Stimulated activated naive B cell treated with anti-CD40 and anti-IgM and Interleukin-4, amounts not matched to agents 10 μg/mL and 1 μg/mL and 100 μg/mL, for 72 hours (primary cell): ENCODE data around the gene LAMA2.
A peak's percentile ranks its signal among the peaks of the same experiment; 100 is the strongest.

Source experiments
- ATAC-seq, 2 donors: fragments of 150-1000 bp; cut with Tn5 transposase; replicated peaks; 2 replicates each; pipeline ENCODE4 v1.10.0; 2021; ENCODE audit warnings: moderate library complexity in 1 of 2
- DNase-seq: peaks from one replicate; pipeline ENCODE4 v3.0.0; 2021
- H3K27ac Mint-ChIP-seq: one replicate; pipeline ENCODE4 v1.8.0; 2022; ENCODE audit warnings: mild to moderate bottlenecking, mixed read lengths
- H3K27me3 Mint-ChIP-seq, 2 donors: one replicate each; pipeline ENCODE4 v1.8.0; 2022; ENCODE audit warnings: mixed read lengths in 2 of 2
- H3K36me3 Mint-ChIP-seq, 2 donors: one replicate each; pipeline ENCODE4 v1.8.0; 2022; ENCODE audit warnings: mixed read lengths in 2 of 2, mild to moderate bottlenecking in 1 of 2
- H3K4me1 Mint-ChIP-seq, 2 donors: one replicate each; pipeline ENCODE4 v1.8.0; 2022; ENCODE audit warnings: mixed read lengths in 2 of 2, mild to moderate bottlenecking in 1 of 2
- H3K4me3 Mint-ChIP-seq, 2 donors: one replicate each; pipeline ENCODE4 v1.8.0; 2022; ENCODE audit warnings: mild to moderate bottlenecking in 2 of 2, mixed read lengths in 2 of 2, moderate library complexity in 1 of 2
- H3K9me3 Mint-ChIP-seq, 2 donors: one replicate each; pipeline ENCODE4 v1.8.0; 2022; ENCODE audit warnings: mixed read lengths in 2 of 2, mild to moderate bottlenecking in 1 of 2

The LAMA2 gene

DNA sequence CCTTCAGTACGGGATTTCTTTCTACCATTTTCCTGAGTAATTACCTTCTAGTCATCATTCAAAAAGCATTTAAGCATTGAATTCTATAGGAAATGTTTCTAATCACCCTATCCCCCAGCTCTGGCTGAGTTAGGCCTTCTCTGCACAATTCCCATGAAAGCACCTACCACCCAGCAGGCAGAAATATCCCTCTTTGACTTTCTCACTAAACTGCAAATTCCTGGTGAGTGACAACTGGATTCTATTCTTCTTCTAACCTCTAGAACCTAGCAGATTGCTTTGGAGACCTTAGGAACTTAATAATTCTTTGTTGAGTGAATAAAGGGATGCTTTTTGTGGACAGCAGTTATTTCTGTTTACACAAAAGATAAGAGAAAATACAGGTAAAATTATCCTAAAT lies 328.7 kb downstream of the LAMA2 start:
- Mint-ChIP-seq H3K27ac (no peak overlapping the region), H3K4me1 (no peaks in the 10 kb centered on the region), H3K36me3 (no peaks in the 10 kb centered on the region)

DNA sequence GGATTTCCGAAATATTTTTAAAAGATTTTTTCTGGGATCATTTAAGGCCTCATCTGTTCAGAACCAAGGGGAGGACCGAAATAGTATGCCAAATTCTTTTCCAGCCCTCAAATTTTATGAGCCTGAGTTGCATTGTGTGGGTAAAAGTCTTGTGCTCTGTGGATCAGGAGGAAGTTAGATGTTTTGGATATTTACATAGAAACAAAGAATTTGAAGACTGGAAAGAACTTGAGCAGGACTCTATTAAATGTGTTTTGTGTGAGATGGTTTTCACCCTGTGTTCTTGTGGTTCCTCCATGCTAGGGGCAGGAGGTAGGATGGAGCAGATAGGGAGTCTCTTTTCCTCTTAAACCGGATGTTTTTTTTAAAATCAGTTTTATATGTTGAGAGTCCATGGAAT lies 329.1 kb downstream of the LAMA2 start:
- Mint-ChIP-seq H3K27ac (no peak overlapping the region), H3K4me3 (no peak overlapping the region), H3K36me3 (no peaks in the 10 kb centered on the region), H3K9me3 (no peaks in the 10 kb centered on the region), H3K27me3 (no peaks in the 10 kb centered on the region), H3K4me1 (no peaks in the 10 kb centered on the region)
- no peak for ATAC-seq
- no peak for DNase-seq

More for the DNA sequence above, 328.7 kb downstream of the LAMA2 start:
- ATAC-seq (no peak), DNase-seq (no peak)
- H3K27me3 Mint-ChIP-seq = no peaks in the 10 kb centered on the region
- no peak overlapping the region for H3K4me3 Mint-ChIP-seq
- no peaks in the 10 kb centered on the region for H3K9me3 Mint-ChIP-seq

DNA sequence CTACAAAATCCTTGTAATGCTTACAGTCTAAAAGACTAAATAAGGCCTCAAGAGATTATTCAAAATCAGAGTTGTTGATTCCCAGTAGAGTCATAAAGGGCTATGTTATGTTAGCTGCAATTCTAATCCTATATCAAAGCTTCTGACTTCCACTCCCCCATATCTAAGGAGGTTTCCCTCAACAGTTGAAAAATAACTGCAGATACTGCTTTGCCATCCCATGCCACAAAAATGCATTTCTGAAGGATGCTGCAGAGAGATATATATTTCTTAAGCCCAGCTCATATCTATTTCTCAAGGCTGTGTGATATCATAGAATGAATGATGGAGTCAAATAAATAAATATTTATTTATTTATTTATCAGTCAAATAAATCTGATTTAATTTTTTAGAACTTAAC lies 332.3 kb downstream of the LAMA2 start:
- Mint-ChIP-seq H3K27me3 (no peaks in the 10 kb centered on the region), H3K36me3 (no peaks in the 10 kb centered on the region), H3K4me3 (no peak overlapping the region), H3K4me1 (no peaks in the 10 kb centered on the region), H3K9me3 (no peaks in the 10 kb centered on the region), H3K27ac (no peak overlapping the region)
- ATAC-seq (no peak), DNase-seq (no peak)

DNA sequence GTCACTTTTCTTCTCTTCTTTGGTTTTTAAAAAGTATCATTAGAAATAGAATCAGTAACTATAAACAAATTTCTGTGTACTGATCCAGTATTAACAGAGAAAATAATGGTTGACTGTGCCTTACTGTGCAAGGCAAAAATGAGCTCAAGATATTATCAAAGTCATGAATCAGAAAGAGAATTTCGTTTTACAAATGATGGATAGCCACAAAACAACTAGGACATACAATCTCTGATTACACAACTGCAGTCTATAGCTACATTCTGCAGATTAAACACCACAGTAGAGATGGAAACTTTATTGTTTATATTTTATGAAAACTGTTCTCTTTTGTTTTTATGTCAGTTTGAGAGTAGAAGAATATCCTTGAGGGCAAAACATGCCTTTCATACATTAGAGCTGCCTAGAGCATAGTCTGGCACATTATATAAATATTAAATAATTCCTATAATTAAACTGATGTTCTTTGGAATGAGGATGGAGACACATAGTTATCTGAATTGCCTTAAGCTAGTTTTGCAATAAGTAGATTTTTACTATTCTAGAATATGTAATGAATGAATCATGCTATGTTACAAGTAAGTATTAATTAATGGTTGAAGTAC lies 333.1 kb downstream of the LAMA2 start:
- no peak overlapping the region for H3K4me3 Mint-ChIP-seq

DNA sequence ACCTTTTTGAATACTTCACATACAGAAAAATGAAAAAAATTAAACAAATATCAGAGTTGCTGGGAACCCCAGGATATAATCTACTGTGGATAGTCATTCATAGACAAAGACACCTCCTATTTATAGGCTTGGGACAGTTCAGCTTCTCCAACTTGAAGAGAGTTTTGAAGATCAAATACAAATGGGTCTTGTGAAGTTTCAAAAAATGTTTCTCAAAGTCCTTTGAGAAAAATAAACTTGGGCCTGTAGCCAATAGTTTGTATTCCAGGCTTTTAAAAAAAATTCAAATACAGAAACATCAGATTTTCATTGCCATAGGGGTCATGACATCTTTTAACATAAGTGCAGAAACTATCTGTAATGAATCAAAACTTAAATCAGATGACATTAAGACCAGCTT lies 334.8 kb downstream of the LAMA2 start:
- no peak for ATAC-seq
- Mint-ChIP-seq H3K4me1 (no peaks in the 10 kb centered on the region), H3K9me3 (peaks cover 0 to 1% of the 10 kb centered on the region in 2 donors), H3K4me3 (no peak overlapping the region), H3K36me3 (no peaks in the 10 kb centered on the region), H3K27me3 (no peaks in the 10 kb centered on the region), H3K27ac (no peak overlapping the region)
- no peak for DNase-seq

More for the DNA sequence above, 333.1 kb downstream of the LAMA2 start:
- no peaks in the 10 kb centered on the region for H3K36me3 Mint-ChIP-seq
- no peak overlapping the region for H3K27ac Mint-ChIP-seq
- no peak for ATAC-seq
- no peak for DNase-seq
- H3K27me3 Mint-ChIP-seq = no peaks in the 10 kb centered on the region
- no peaks in the 10 kb centered on the region for H3K9me3 Mint-ChIP-seq
- H3K4me1 Mint-ChIP-seq = no peaks in the 10 kb centered on the region

DNA sequence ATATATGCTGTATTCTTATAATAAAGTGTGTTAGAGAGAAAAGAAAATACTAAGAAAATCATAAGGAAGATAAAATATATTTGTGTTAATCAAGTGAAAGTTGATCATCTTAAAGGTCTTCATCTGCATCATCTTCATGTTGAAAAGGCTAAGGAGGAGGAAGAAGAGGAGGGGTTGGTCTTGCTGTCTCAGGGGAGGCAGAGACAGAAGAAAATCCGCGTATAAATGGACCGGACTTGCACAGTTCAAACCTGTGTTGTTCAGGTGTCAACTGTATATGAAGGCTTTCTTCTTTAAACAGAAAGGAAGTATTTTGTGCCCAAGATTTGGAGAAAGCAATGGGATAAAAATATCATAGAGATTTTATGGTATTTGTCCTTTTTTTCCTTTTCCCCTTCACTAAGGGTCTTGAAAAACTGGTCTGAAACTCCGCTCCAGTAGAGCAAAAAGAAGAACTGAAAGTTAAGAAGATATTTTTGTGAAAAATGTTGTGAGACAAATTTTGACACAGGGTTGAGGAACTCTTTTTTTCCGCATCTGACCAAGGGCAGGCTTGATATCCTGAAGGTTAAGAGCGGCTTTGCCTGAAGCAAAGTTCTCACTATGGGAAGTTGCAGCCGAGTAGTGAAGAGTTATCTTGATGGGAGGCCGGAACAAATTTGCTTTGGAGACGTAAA lies 350.7 kb downstream of the LAMA2 start:
- Mint-ChIP-seq H3K27me3 (peaks cover 0 to 4% of the 10 kb centered on the region in 2 donors), H3K9me3 (peaks cover 0 to 1% of the 10 kb centered on the region in 2 donors), H3K27ac (peak overlapping the region; percentile 39), H3K36me3 (no peaks in the 10 kb centered on the region), H3K4me1 (peaks cover 6 to 7% of the 10 kb centered on the region in 2 donors), H3K4me3 (peak overlapping the region in 1 of 2 donors; percentile 8)
- ATAC-seq (peak; percentile 27 to 29), DNase-seq (no peak)

DNA sequence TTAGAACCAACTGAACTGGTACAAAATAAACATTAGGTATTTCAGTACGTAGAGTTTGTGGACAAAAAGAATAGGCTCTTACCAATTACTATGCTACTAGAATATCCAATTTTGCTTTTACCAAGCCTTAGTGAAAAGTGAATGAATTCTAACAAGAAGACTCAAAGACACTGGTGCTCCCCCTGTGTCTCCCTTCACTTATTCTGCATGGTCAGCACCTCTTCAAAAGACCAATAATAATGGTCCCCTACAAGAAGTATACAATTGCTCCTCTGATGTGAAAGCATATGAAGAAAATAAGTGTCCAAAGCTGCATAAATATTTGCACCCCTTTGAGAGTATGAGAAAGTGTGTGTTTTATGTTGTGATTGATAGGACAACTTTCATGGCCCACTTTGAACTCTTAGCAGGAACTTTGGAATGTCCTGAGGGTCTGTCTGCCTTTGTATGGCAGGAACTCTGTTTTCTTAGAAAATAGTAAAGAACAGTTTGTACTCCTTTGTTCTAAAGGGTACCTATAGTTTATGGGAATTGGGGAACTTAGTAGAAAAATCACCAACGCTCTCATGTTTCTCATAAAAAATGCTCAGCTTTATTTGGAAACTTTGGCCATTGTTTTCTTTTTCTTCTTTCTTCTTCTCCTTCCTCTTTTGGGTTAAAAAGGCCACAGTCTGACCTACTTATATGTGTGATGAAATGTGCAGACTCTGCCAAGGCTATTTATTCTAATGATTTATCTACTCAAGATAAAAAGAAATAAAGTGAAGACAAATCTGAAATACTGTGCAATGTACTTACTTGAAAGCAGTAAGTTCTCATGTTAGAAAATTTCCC lies 352.4 kb downstream of the LAMA2 start:
- Mint-ChIP-seq H3K4me1 (peaks cover 6 to 7% of the 10 kb centered on the region in 2 donors), H3K27ac (no peak overlapping the region), H3K9me3 (no peaks in the 10 kb centered on the region), H3K27me3 (peaks cover 0 to 4% of the 10 kb centered on the region in 2 donors), H3K36me3 (no peaks in the 10 kb centered on the region), H3K4me3 (no peak overlapping the region)
- ATAC-seq = no peak
- DNase-seq = no peak

DNA sequence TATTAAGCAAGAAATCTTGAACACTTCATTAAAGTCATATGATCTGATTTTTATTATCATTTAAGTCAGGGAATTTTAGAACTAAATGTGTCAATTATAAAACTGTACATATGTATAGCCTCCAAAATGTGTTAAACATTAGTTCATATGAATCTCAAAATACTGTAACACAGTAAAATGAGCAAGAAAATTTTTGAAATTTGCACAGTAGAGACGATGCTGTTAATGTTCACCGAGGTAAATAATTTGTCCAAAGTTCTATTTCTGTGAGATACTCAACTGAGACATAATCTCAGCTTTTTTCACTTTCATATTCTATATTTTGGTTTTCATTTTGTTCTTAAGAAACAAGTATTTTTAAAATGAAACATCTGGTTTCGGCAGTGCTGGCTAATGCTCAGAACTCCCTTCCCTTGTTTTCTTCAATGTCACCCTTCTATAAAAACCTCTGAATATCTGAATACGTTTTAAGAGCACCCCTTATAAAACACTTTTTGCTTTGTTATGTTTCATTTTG lies 353.1 kb downstream of the LAMA2 start:
- Mint-ChIP-seq H3K27ac (no peak overlapping the region), H3K27me3 (peaks cover 0 to 4% of the 10 kb centered on the region in 2 donors), H3K36me3 (no peaks in the 10 kb centered on the region), H3K4me3 (no peak overlapping the region), H3K9me3 (no peaks in the 10 kb centered on the region), H3K4me1 (peaks cover 6 to 7% of the 10 kb centered on the region in 2 donors)
- DNase-seq = no peak
- ATAC-seq = no peak

DNA sequence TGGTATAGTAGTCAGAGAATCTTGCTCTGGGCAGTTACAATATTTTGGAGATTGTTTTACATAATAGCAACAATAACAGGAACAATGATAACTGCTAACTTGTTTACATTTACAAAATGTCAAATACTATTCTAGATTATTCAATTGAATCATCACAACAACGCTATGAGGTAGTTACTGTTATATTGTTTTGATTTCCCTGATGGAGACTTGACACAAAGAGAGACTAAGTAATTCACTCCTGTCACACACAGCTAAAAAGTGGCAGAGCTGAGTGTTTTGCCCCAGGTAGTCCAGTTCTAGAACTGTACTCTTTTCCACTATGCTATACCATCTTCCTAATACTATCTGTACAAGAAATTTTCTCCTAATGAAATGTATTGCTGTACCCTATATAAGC lies 356.1 kb downstream of the LAMA2 start:
- Mint-ChIP-seq H3K4me1 (peaks cover 0 to under 1% of the 10 kb centered on the region in 2 donors), H3K27me3 (peaks cover 0 to 4% of the 10 kb centered on the region in 2 donors), H3K9me3 (no peaks in the 10 kb centered on the region), H3K36me3 (no peaks in the 10 kb centered on the region), H3K4me3 (no peak overlapping the region), H3K27ac (no peak overlapping the region)
- DNase-seq (no peak), ATAC-seq (no peak)

DNA sequence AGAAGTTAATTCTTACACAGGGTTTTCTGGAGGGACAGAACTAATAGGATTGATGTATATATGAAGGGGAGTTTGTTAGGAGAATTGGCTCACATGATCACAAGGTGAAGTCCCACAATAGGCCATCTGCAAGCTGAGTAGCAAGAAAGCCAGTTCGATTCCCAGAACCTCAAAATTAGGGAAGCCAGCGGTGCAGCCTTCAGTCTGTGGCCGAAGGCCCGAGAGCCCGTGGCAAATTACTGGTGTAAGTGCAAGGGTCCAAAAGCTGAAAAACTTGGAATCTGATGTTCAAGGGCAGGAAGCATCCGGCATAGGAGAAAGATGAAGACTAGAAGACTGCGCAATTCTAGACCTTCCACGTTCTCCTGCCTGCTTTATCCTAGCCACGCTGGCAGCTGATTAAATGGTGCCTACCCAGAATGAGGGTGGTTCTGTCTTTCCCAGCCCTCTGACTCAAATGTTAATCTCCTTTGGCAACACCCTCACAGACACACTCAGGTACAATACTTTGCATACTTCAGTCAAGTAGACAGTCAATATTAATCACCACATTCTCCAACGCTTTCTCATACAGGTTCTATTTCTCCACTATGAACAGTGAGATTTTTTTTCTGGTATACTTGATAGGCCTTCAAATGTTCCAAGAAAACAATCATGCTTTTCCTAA lies 357.0 kb downstream of the LAMA2 start:
- no peak for ATAC-seq
- Mint-ChIP-seq H3K9me3 (no peaks in the 10 kb centered on the region), H3K4me3 (no peak overlapping the region), H3K27ac (no peak overlapping the region), H3K36me3 (no peaks in the 10 kb centered on the region), H3K27me3 (peaks cover 0 to 4% of the 10 kb centered on the region in 2 donors), H3K4me1 (no peaks in the 10 kb centered on the region)
- DNase-seq = no peak

DNA sequence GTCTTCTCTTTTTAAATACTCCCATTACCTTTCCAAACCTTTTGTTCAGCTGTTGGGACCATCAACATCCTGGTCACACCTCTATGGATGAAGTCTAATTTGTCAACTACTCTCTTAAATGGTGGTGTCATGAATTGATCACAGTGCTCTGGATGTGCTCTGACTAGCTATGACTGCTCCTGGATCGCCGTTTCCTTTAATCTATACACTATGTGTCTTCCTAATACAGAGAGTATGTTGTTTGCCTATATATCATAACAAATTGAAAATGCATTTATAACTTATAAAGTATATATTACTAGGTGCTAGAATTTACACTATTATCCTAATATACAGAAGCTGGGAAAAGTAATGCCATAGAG lies 357.5 kb downstream of the LAMA2 start:
- Mint-ChIP-seq H3K4me1 (no peaks in the 10 kb centered on the region), H3K36me3 (no peaks in the 10 kb centered on the region), H3K9me3 (no peaks in the 10 kb centered on the region), H3K4me3 (no peak overlapping the region), H3K27ac (no peak overlapping the region), H3K27me3 (peaks cover 0 to 4% of the 10 kb centered on the region in 2 donors)
- no peak for ATAC-seq
- no peak for DNase-seq

DNA sequence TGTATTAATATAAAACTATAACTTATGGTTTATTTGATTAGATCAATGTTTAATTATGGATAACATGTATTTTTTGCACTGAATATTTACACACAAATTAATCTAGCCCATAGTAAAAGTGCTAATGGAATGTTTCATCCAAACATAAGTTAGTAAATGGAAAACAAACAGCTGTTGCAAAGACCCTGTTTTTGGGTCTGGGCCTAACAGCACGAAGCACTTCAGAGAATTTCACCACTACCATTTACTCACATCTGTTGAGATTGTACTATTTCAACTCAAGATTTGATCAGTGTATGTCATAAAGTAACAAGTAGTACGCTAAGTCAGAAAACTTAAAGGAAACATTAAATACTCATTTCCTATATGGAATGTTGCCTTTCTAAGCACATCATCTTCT lies 359.6 kb downstream of the LAMA2 start:
- ATAC-seq = no peak
- H3K9me3 Mint-ChIP-seq = no peaks in the 10 kb centered on the region
- no peaks in the 10 kb centered on the region for H3K36me3 Mint-ChIP-seq
- no peaks in the 10 kb centered on the region for H3K4me1 Mint-ChIP-seq
- no peak overlapping the region for H3K27ac Mint-ChIP-seq
- H3K4me3 Mint-ChIP-seq = no peak overlapping the region
- DNase-seq = no peak
- peaks cover 0 to 4% of the 10 kb centered on the region in 2 donors for H3K27me3 Mint-ChIP-seq

DNA sequence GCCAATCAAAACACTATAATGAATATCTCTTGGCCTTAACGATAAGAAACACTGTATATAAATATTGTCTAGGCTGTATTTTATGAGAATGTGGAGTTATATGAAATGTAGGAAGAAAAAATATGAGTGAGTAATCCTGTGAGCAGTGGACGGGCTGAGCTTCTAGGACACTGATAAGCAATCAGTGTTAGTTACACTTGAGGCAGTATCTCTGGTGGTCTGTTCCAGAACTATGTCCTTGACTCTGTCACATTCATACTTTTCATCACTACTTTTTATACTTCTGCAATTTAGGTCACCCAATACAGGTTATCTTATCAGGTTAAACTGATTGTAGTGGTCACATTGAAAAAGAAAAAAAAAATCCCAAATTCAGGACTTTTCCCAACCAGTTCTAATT lies 360.4 kb downstream of the LAMA2 start:
- Mint-ChIP-seq H3K9me3 (no peaks in the 10 kb centered on the region), H3K4me3 (no peak overlapping the region), H3K4me1 (no peaks in the 10 kb centered on the region), H3K27me3 (peaks cover 0 to 1% of the 10 kb centered on the region in 2 donors), H3K36me3 (no peaks in the 10 kb centered on the region), H3K27ac (no peak overlapping the region)
- ATAC-seq (no peak), DNase-seq (no peak)

DNA sequence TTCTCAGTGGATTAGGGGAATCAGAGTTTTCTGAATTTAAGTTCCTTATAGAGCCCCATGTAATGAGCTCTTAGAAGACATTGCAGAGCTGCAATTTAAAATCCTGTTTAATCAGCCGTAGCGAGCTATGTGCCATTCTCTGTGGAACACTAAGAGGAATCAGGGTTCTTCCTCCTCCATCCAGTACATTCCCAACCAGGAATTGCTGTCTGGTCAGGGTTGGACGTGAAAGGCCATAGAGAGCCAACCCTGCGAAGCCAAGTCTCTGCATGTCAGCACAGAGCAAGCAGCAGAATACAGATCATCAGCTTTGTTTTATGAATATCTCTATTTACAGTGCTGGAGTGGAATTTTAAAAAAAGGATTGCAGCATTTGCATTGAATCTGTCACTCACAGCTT lies 366.0 kb downstream of the LAMA2 start:
- no peaks in the 10 kb centered on the region for H3K9me3 Mint-ChIP-seq
- H3K27ac Mint-ChIP-seq = no peak overlapping the region
- H3K36me3 Mint-ChIP-seq = no peaks in the 10 kb centered on the region
- no peak overlapping the region for H3K4me3 Mint-ChIP-seq
- peaks cover 0 to 4% of the 10 kb centered on the region in 2 donors for H3K27me3 Mint-ChIP-seq
- ATAC-seq (no peak), DNase-seq (no peak)
- no peaks in the 10 kb centered on the region for H3K4me1 Mint-ChIP-seq
